ENCODE results near the gene TSPYL1. TPM values are rescaled to one million over a fixed set of nuclear protein-coding genes. Genes with fewer than 3 reads are reported as not detected.

TSPYL1 gene
- polyA plus RNA-seq, 1 donor from 2014 or later, result 84.8 TPM

GRCh38 chr6:116244284-116244683 is 35.4 kb downstream of the TSPYL1 start:
- Histone ChIP-seq H3K79me2 (replicated peaks; ENCODE audit: insufficient read depth, low read length) (peaks cover 8% of the 10 kb centered on the region), H3K9me2 (ENCODE audit: insufficient read depth, low read length) (no peaks in the 10 kb centered on the region), H3K9me3 (ENCODE audit: low read length) (no peaks in the 10 kb centered on the region), H3K4me3 (ENCODE audit: low read length) (no peak overlapping the region), H3K27me3 (ENCODE audit: insufficient read depth, low read depth, low read length) (no peaks in the 10 kb centered on the region), H2AFZ (ENCODE audit: low read depth, low read length) (no peak overlapping the region), H4K20me1 (ENCODE audit: insufficient read depth) (no peaks in the 10 kb centered on the region), H3K36me3 (ENCODE audit: insufficient read depth, low read length) (peaks cover 4% of the 10 kb centered on the region), H3K4me2 (ENCODE audit: low read length) (no peak overlapping the region), H3K27ac (ENCODE audit: low read length) (no peak overlapping the region), H3F3A (ENCODE audit: insufficient read depth, low read length, poor library complexity, severe bottlenecking) (no peaks in the 10 kb centered on the region), H3K9ac (ENCODE audit: low read length) (no peak overlapping the region)
- TF ChIP-seq REST (IDR thresholded peaks at IDR 0.05; ENCODE audit: borderline replicate concordance) (no peak), RAD21 (conservative IDR thresholded peaks at IDR 0.05) (no peak), EZH2 (IDR thresholded peaks at IDR 0.05; ENCODE audit: borderline replicate concordance, insufficient read depth, low read length, poor library complexity, severe bottlenecking) (no peak), SMC3 (conservative IDR thresholded peaks at IDR 0.05; ENCODE audit: poor library complexity) (no peak), TAF1 (IDR thresholded peaks at IDR 0.05; ENCODE audit: low read depth) (no peak), CTCF (IDR thresholded peaks at IDR 0.05; ENCODE audit: poor library complexity, severe bottlenecking) (no peak), MXI1 (conservative IDR thresholded peaks at IDR 0.05; ENCODE audit: poor library complexity, severe bottlenecking) (no peak), POLR2AphosphoS5 (IDR thresholded peaks at IDR 0.05) (no peak), EP300 (conservative IDR thresholded peaks at IDR 0.05; ENCODE audit: poor library complexity, severe bottlenecking) (no peak)

GRCh38 chr6:116239856-116240255 is 39.9 kb downstream of the TSPYL1 start:
- TF ChIP-seq CTCF (IDR thresholded peaks at IDR 0.05; ENCODE audit: poor library complexity, severe bottlenecking) (no peak), EP300 (conservative IDR thresholded peaks at IDR 0.05; ENCODE audit: poor library complexity, severe bottlenecking) (no peak), MXI1 (conservative IDR thresholded peaks at IDR 0.05; ENCODE audit: poor library complexity, severe bottlenecking) (no peak), RAD21 (conservative IDR thresholded peaks at IDR 0.05) (no peak), SMC3 (conservative IDR thresholded peaks at IDR 0.05; ENCODE audit: poor library complexity) (no peak), POLR2AphosphoS5 (IDR thresholded peaks at IDR 0.05) (no peak), REST (IDR thresholded peaks at IDR 0.05; ENCODE audit: borderline replicate concordance) (no peak), TAF1 (IDR thresholded peaks at IDR 0.05; ENCODE audit: low read depth) (no peak), EZH2 (IDR thresholded peaks at IDR 0.05; ENCODE audit: borderline replicate concordance, insufficient read depth, low read length, poor library complexity, severe bottlenecking) (no peak)
- Histone ChIP-seq H3K9ac (ENCODE audit: low read length) (no peak overlapping the region), H4K20me1 (ENCODE audit: insufficient read depth) (no peaks in the 10 kb centered on the region), H3F3A (ENCODE audit: insufficient read depth, low read length, poor library complexity, severe bottlenecking) (no peaks in the 10 kb centered on the region), H3K36me3 (ENCODE audit: insufficient read depth, low read length) (no peaks in the 10 kb centered on the region), H3K9me2 (ENCODE audit: insufficient read depth, low read length) (no peaks in the 10 kb centered on the region), H3K79me2 (replicated peaks; ENCODE audit: insufficient read depth, low read length) (no peaks in the 10 kb centered on the region), H2AFZ (ENCODE audit: low read depth, low read length) (no peak overlapping the region), H3K4me3 (ENCODE audit: low read length) (no peak overlapping the region), H3K27me3 (ENCODE audit: insufficient read depth, low read depth, low read length) (no peaks in the 10 kb centered on the region), H3K4me2 (ENCODE audit: low read length) (no peak overlapping the region), H3K27ac (ENCODE audit: low read length) (no peak overlapping the region), H3K9me3 (ENCODE audit: low read length) (no peaks in the 10 kb centered on the region)
